Adipocyte (in vitro differentiated cells): ENCODE measurements around the gene MAMDC4.

Experiments used
- DNase-seq: peaks from one replicate; pipeline ENCODE4 v3.0.0-alpha.2; 2015; ENCODE audit warnings: low read depth
- H3K27me3 ChIP-seq: replicated peaks from 2 replicates; pipeline ENCODE4 v1.7.0; 2013; ENCODE audit warnings: mild to moderate bottlenecking, low read length, moderate library complexity; ENCODE audit not compliant: control insufficient read depth, insufficient read depth
- H3K36me3 ChIP-seq: 2 replicates; pipeline ENCODE4 v1.7.0; 2013; ENCODE audit warnings: low read length, mild to moderate bottlenecking, moderate library complexity; ENCODE audit not compliant: control insufficient read depth, insufficient read depth, severe bottlenecking
- H3K4me1 ChIP-seq: 2 replicates; pipeline ENCODE4 v1.7.0; 2013; ENCODE audit warnings: mild to moderate bottlenecking, low read length, moderate library complexity; ENCODE audit not compliant: control insufficient read depth, insufficient read depth
- H3K4me3 ChIP-seq: 2 replicates; pipeline ENCODE4 v1.7.0; 2013; ENCODE audit warnings: mild to moderate bottlenecking, low read length, moderate library complexity
- H3K9ac ChIP-seq: 2 replicates; pipeline ENCODE4 v1.7.0; 2013; ENCODE audit warnings: mild to moderate bottlenecking, low read length, moderate library complexity
- H3K9me3 ChIP-seq: 2 replicates; pipeline ENCODE4 v1.7.0; 2013; ENCODE audit warnings: mild to moderate bottlenecking, low read length, moderate library complexity; ENCODE audit not compliant: control insufficient read depth

MAMDC4 gene

DNA sequence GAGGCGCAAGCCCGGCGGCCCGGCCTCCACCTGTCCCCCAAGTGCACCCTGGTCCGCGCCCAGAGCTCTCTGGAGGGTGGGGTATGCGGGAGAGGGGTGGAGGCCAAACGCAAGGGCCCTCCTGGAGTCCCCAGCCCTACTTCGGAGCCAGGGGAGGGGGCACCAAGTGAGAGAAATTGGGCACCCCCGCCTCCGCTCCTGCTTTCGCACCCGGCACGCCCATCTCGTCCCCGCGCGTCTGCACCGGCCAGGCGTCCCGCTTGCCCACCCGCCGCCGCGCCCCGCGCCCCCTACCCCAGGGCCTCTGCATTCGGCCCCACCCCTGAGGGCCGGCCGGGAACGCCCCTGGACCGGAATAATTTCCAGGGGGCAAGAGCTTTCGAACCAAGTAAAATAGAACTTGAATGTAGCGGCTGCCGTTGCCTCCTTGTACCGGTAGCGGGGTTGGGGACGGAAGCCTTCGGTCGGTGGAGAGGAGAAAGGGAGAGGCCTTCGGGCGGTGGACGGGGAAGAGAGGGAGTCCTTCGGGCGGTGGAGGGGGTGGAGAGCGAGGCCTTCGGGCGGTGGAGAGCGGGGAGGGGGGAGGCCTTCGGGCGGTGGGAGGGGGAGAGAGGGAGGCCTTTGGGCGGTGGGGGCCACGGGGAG lies 3.6 kb upstream of the MAMDC4 start:
- H3K27me3 ChIP-seq: no peaks in the 10 kb centered on the region
- peak; percentile 69 for DNase-seq
- H3K4me3 ChIP-seq: peak overlapping the region; percentile 97
- H3K4me1 ChIP-seq: peaks cover 8% of the 10 kb centered on the region
- no peaks in the 10 kb centered on the region for H3K9me3 ChIP-seq
- peaks cover 6% of the 10 kb centered on the region for H3K36me3 ChIP-seq
- H3K9ac ChIP-seq: peak overlapping the region; percentile 96

DNA sequence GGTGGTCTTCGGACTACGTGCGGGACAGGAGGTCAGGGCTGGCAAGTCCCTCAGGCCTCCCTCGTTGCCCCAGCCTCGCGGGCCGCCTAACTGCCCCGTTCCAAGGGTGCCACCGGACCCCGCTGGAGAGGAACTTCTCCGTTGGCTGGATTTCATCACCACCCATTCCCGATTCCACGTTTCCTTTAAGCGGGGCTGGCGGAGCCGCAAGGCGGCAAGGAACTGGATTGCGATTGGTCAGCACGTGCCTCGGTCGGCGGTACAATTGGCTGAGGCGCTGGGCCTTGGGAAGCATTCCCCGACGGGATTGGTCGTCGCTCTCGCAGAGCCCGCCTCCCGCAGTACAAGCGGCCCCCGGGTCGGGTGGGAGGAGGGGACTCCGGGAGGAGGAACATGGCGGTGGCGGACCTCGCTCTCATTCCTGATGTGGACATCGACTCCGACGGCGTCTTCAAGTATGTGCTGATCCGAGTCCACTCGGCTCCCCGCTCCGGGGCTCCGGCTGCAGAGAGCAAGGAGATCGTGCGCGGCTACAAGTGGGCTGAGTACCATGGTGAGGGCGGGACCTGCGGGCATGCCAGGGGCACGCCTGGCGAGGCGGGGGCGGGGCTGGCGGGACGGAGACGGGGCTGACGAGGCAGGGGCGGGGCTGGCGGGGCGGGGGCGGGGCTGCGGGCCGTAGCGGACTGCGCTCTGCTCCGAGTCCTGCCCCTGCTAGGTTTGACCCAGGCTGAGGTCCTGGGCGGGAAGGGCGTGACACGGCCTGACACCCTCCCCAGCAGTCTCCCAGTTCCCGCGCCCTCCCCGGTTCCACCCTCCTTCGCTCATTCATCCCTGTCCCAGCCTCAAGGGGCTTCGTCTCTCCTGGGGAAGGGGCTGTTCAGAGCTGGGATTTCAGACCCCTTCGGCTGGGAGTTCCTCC lies 2.8 kb upstream of the MAMDC4 start, which contains the start of gene PHPT1:
Gene PHPT1 (plus strand): TSS at position 372 of the 922 bp plus-strand sequence. CDS start 22 bp downstream, at position 394.
- peak within 1 kb of the TSS; percentile 96 for H3K9ac ChIP-seq
- H3K36me3 ChIP-seq: peaks cover 6% of the 10 kb centered on the region
- H3K4me3 ChIP-seq: peak within 1 kb of the TSS; percentile 97
- peaks cover 8% of the 10 kb centered on the region for H3K4me1 ChIP-seq
- H3K9me3 ChIP-seq: no peaks in the 10 kb centered on the region
- H3K27me3 ChIP-seq: no peaks in the 10 kb centered on the region
- DNase-seq: peak; percentile 100

DNA sequence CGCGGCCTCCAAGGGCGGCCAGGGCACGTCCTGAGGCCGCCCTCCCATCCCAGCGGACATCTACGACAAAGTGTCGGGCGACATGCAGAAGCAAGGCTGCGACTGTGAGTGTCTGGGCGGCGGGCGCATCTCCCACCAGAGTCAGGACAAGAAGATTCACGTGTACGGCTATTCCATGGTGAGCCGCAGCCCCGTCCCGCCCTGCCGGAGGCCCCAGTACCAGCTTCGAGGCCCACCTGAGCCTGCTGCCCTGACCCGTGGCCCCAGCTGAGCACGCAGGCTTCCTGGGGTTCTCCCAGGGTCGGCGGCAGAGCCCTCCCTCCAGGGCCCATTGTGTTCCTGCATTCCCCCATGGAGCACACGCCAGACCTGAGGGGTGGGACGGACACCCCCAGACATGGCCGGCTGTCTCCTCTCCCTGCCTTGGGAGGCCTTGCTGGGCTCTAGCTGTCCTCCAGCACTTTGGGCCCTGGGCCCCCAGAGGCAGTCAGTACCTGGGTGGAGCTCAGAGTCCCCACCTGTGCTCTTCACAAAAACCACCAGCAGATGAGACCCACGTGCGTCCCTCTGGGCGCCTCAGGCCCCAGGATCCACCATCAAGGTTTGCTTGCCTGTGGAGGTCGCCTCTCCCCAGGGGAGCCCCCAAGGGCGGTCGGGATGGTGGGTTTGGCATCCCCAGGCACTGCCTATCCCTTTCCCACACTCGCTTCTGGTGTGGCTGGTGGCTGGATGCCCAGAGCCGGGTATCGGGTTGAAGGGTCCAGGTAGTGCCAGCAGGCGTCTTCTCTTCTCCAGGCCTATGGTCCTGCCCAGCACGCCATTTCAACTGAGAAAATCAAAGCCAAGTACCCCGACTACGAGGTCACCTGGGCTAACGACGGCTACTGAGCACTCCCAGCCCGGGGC lies 1.9 kb upstream of the MAMDC4 start:
- no peak for DNase-seq
- no peaks in the 10 kb centered on the region for H3K27me3 ChIP-seq
- H3K9me3 ChIP-seq: no peaks in the 10 kb centered on the region
- peaks cover 6% of the 10 kb centered on the region for H3K36me3 ChIP-seq
- peak overlapping the region; percentile 90 for H3K9ac ChIP-seq
- peak overlapping the region; percentile 97 for H3K4me3 ChIP-seq
- peaks cover 8% of the 10 kb centered on the region for H3K4me1 ChIP-seq

GRCh38 chr9:136850866-136851775 lies 1.0 kb upstream of the MAMDC4 start:
- no peaks in the 10 kb centered on the region for H3K9me3 ChIP-seq
- H3K4me3 ChIP-seq: no peak overlapping the region
- H3K9ac ChIP-seq: peak overlapping the region; percentile 90
- peaks cover 8% of the 10 kb centered on the region for H3K4me1 ChIP-seq
- no peaks in the 10 kb centered on the region for H3K27me3 ChIP-seq
- peaks cover 6% of the 10 kb centered on the region for H3K36me3 ChIP-seq
- no peak for DNase-seq

GRCh38 chr9:136852664-136853595 lies 784 bp downstream of the MAMDC4 start:
- H3K4me3 ChIP-seq: no peak overlapping the region
- H3K4me1 ChIP-seq: peaks cover 8% of the 10 kb centered on the region
- H3K27me3 ChIP-seq: no peaks in the 10 kb centered on the region
- H3K36me3 ChIP-seq: peaks cover 6% of the 10 kb centered on the region
- no peak for DNase-seq
- no peak overlapping the region for H3K9ac ChIP-seq
- H3K9me3 ChIP-seq: no peaks in the 10 kb centered on the region

DNA sequence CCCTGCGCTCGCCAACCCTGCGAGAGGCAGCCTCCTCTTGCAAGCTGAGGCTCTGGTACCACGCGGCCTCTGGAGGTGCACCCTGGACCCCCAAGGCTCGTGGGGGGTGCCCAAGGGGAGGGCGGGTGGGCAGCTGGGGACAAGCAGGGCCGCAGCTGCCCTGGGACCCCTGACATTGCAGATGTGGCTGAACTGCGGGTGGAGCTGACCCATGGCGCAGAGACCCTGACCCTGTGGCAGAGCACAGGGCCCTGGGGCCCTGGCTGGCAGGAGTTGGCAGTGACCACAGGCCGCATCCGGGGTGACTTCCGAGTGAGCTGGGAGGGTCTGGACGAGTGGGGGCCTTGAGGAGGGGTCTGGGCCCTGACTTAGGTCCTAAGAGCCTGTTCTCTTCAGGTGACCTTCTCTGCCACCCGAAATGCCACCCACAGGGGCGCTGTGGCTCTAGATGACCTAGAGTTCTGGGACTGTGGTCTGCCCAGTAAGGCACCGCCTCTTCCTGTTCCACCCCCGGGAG lies 1.5 kb downstream of the MAMDC4 start:
- Histone ChIP-seq H3K36me3 (peaks cover 6% of the 10 kb centered on the region), H3K27me3 (no peaks in the 10 kb centered on the region), H3K9ac (no peak overlapping the region), H3K4me3 (no peak overlapping the region), H3K9me3 (no peaks in the 10 kb centered on the region), H3K4me1 (peaks cover 8% of the 10 kb centered on the region)
- no peak for DNase-seq

DNA sequence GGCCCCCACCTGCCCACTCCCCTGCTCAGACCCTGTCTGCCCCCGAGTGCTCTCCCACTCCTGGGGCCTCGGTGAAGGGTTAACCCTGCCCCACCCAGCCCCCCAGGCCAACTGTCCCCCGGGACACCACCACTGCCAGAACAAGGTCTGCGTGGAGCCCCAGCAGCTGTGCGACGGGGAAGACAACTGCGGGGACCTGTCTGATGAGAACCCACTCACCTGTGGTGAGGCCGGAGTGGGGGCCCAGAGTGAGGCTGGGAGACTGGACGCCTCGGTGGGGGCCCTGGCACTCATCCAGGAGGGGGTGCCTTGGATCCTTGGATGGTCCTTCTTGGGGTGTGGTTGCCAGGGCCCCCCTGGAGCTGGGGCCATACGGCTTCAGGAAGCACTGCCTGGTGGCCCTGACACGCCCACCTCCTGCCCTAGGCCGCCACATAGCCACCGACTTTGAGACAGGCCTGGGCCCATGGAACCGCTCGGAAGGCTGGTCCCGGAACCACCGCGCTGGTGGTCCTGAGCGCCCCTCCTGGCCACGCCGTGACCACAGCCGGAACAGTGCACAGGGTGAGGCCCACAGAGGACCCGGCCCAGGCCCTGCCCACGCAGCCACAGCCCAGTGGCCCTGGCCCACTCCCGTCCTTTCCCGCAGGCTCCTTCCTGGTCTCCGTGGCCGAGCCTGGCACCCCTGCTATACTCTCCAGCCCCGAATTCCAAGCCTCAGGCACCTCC lies 2.1 kb downstream of the MAMDC4 start:
- no peak overlapping the region for H3K4me3 ChIP-seq
- no peaks in the 10 kb centered on the region for H3K27me3 ChIP-seq
- no peaks in the 10 kb centered on the region for H3K9me3 ChIP-seq
- no peak overlapping the region for H3K9ac ChIP-seq
- H3K36me3 ChIP-seq: peaks cover 6% of the 10 kb centered on the region
- H3K4me1 ChIP-seq: peaks cover 14% of the 10 kb centered on the region
- DNase-seq: no peak

DNA sequence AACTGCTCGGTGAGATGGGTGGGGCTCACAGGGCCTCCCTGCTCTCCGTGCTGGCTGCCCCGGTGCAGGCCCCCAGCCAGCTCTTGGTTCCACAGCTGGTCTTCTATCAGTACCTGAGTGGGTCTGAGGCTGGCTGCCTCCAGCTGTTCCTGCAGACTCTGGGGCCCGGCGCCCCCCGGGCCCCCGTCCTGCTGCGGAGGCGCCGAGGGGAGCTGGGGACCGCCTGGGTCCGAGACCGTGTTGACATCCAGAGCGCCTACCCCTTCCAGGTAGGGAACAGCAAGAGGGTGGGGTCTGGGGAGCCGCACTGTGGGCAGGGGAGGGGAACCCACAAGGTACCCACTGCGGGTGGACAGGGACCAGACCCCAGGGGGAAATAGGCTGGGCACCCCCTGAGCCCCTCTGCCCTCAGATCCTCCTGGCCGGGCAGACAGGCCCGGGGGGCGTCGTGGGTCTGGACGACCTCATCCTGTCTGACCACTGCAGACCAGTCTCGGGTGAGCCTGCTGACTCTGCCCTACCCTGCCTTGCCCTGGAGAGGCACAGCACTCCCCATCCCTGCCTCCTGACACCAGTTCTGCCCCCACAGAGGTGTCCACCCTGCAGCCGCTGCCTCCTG lies 2.8 kb downstream of the MAMDC4 start:
- Histone ChIP-seq H3K4me3 (no peak overlapping the region), H3K27me3 (no peaks in the 10 kb centered on the region), H3K36me3 (peaks cover 6% of the 10 kb centered on the region), H3K9me3 (no peaks in the 10 kb centered on the region), H3K9ac (no peak overlapping the region), H3K4me1 (peaks cover 17% of the 10 kb centered on the region)
- DNase-seq: no peak
